Measurements from ENCODE around the gene DIS3L2. TPM values are rescaled to one million over a fixed set of nuclear protein-coding genes. Genes with fewer than 3 reads are reported as not detected.
"Not testable (repeated sequence)": the region's sequence is repeated elsewhere in the genome, so short reads cannot be mapped to it uniquely, and the experiment has no call there.

DIS3L2 gene
- total and polyA plus RNA-seq, 2 of the 8 experiments (the other 6 are each of a cell fraction or from before 2014, with no cell fraction given): 11.5 to 21.6 TPM

DNA sequence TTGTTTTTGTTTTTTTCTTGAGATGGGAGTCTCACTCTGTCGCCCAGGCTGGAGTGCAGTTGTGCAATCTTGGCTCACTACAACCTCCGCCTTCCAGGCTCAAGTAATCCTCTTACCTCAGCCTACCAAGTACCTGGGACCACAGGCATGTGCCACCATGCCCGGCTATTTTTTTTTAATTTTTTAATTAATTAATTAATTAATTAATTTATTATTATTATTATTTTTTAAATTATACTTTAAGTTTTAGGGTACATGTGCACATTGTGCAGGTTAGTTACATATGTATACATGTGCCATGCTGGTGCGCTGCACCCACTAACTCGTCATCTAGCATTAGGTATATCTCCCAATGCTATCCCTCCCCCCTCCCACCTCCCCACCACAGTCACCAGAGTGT is 215.1 kb downstream of the DIS3L2 start:
- H2AK5ac ChIP-seq (ENCODE audit: low read depth, low read length); H3K79me1 ChIP-seq (ENCODE audit: low read depth, low read length); H3K18ac ChIP-seq (ENCODE audit: extremely low read depth, low read length); H3K4me1 ChIP-seq (replicated peaks in 1 of 4; ENCODE audit: control insufficient read depth in 3 of 4, insufficient read depth in 4 of 4, low read length in 3 of 4); H3K4me2 ChIP-seq (ENCODE audit: insufficient read depth in 1 of 2, low read depth in 2 of 2, low read length in 2 of 2); H3K36me3 ChIP-seq (ENCODE audit: control insufficient read depth in 2 of 4, insufficient read depth in 4 of 4, low read length in 3 of 4); H2BK15ac ChIP-seq (ENCODE audit: low read length); H2BK5ac ChIP-seq (ENCODE audit: low read depth, low read length); H3K9ac ChIP-seq (replicated peaks in 1 of 4; ENCODE audit: extremely low read depth in 1 of 4, low read depth in 3 of 4, low read length in 3 of 4); H3K4me3 ChIP-seq (ENCODE audit: extremely low read depth in 1 of 4, insufficient read depth in 2 of 4, low read depth in 3 of 4, low read length in 4 of 4); FAIRE-seq; H4K5ac ChIP-seq (ENCODE audit: insufficient read length, low read depth, low read length); H3K27ac ChIP-seq (ENCODE audit: low read depth, low read length); H3K23me2 ChIP-seq (ENCODE audit: low read depth, low read length); H3K27me3 ChIP-seq (replicated peaks in 1 of 4; ENCODE audit: control insufficient read depth in 3 of 4, extremely low read depth in 1 of 4, insufficient read depth in 3 of 4, low read length in 3 of 4); H3K4ac ChIP-seq (replicated peaks; ENCODE audit: insufficient read length, low read depth, low read length); H4K8ac ChIP-seq (ENCODE audit: extremely low read depth, insufficient read depth, low read length); H2BK20ac ChIP-seq (ENCODE audit: low read length); POLR2A ChIA-PET (ENCODE audit: partially characterized antibody); DNase-seq (ENCODE audit: low read depth in 1 of 2, low spot score in 2 of 2); H3K56ac ChIP-seq (replicated peaks; ENCODE audit: insufficient read length, low read depth, low read length); H3K9me3 ChIP-seq (ENCODE audit: insufficient read depth in 2 of 2, low read depth in 1 of 2, low read length in 1 of 2); H2BK12ac ChIP-seq (ENCODE audit: low read depth, low read length); H2AFZ ChIP-seq (ENCODE audit: low read length); H3K23ac ChIP-seq (ENCODE audit: insufficient read length); H2BK120ac ChIP-seq (replicated peaks; ENCODE audit: low read depth, low read length); H3K14ac ChIP-seq (ENCODE audit: insufficient read length); H4K20me1 ChIP-seq (replicated peaks in 1 of 2; ENCODE audit: control insufficient read depth in 1 of 2, insufficient read depth in 2 of 2, low read length in 2 of 2); CTCF ChIA-PET (ENCODE audit: partially characterized antibody); H3K79me2 ChIP-seq (ENCODE audit: control insufficient read depth in 1 of 2, insufficient read depth in 2 of 2, low read length in 2 of 2); H4K91ac ChIP-seq (replicated peaks; ENCODE audit: insufficient read length, low read length): not testable (repeated sequence)
- WGBS, 2 experiments (ENCODE audit: extremely low coverage in 1 of 2, insufficient coverage in 1 of 2, insufficient read length in 1 of 2, insufficient replicate concordance in 2 of 2, low coverage in 1 of 2, low lambda C conversion rate in 2 of 2, missing lambda C conversion rate in 1 of 2): 97% methylated on average over 3 of the region's 5 CpGs; no CpG with 5 or more reads in 1 of the 2 experiments

Measured in H1 (cell line).